HL-60 (cell line): Measurements from ENCODE around the gene SCAF11.

Experiments used
- CTCF ChIP-seq: IDR thresholded peaks from one replicate; pipeline ENCODE4 v1.5.1; 2011; ENCODE audit warnings: low read length, control low read depth, inconsistent platforms; ENCODE audit not compliant: insufficient read depth
- POLR2AphosphoS5 ChIP-seq: IDR thresholded peaks from 2 replicates; pipeline ENCODE4 v1.6.1; 2012; ENCODE audit warnings: low read depth
- SPI1 ChIP-seq: IDR thresholded peaks from 2 replicates; pipeline ENCODE4 v1.6.1; 2012; ENCODE audit warnings: low read depth, mild to moderate bottlenecking, borderline replicate concordance

GRCh38 chr12:45959728-45960127, 30.6 kb downstream of the SCAF11 start:
- no peak for TF ChIP-seq CTCF
- TF ChIP-seq POLR2AphosphoS5 = no peak
- no peak for TF ChIP-seq SPI1
